Raji (cell line): Measurements from ENCODE around the gene SNRPA.

Source experiments
- POLR2A ChIP-seq: IDR thresholded peaks from 2 replicates; pipeline ENCODE4 v1.6.1; 2011; ENCODE audit warnings: low read depth, low read length, control low read depth; ENCODE audit not compliant: insufficient read depth

Gene SNRPA

DNA sequence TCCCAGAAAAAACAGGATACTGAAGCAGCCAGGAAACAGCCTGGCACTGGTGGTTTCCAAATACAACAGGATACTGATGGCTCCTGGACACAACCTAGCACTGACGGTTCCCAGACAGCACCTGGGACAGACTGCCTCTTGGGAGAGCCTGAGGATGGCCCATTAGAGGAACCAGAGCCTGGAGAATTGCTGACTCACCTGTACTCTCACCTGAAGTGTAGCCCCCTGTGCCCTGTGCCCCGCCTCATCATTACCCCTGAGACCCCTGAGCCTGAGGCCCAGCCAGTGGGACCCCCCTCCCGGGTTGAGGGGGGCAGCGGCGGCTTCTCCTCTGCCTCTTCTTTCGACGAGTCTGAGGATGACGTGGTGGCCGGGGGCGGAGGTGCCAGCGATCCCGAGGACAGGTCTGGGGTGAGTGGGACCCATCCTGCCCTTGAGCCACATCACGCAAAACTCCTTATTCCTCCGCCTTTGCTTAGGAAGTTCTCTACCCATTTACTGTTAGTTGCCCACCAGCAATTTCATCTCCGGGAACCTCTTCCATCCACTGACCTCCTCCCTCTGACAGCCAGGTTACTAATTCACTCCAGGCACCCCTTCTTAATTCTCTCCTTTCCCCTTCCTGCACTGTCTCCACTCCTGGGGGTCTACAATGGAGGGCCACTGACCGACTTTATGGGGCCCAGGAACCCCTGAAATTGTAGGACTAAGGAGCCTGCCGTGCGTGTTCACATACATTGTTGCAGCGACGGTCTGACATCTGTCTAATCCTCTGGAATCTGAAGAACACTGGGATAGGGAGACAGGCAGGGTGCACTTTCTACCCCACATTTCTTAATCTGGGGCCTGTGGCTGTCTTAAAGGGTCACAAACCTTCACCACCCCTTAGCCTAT, 32.9 kb upstream of the SNRPA start:
- TF ChIP-seq POLR2A = no peak

DNA sequence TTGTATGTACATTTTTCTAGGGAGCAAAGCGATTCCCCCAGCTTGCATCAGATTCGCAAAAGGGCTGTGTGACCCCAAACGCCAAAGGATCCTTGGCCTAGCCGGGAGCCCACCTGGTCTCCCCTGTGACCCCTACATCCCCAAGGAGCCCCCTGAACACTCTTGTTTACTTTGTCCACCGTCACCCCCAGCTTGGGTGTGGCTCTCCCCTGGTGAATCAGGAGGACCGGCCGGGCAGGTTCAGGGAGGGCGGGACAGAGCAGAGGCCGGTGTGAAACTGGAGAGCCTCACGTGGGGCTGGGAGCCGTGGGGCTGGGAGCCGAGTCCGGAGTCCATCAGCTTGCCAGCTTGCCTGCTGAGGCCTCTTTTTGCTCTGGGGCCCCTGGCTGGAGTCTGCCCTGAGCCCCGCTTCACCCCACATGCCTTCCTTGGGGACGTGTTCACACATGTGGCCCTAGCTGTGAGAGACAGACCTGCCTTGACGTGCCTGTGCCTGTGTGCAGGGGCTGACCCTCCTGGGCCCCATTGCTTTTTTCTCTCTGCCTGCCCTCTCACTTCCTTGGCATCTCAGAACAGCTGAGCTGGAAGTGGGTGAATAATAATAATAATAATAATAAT, 32.1 kb upstream of the SNRPA start:
- peak; percentile 45; the same call in 1 of the 2 replicates for TF ChIP-seq POLR2A

DNA sequence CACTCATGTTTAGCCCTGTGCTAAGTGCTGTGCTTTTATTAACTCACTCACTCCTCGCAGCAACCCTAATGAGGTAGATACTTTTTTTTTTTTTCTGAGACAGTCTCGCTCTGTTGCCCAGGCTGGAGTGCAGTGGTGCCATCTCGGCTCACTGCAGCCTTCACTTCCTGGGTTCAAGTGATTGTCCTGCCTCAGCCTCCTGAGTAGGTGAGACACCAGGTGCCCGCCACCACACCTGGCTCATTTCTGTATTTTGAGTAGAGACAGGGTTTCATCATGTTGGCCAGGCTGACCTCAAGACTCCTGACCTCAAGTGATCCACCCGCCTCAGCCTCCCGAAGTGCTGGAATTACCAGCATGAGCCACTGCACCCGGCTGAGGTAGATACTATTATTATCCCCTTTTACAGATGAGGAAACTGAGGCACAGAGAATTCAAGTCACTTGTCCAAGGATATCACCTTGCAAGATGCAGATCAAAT, 31.5 kb upstream of the SNRPA start:
- no peak; the same call in 1 of the 2 replicates for TF ChIP-seq POLR2A

DNA sequence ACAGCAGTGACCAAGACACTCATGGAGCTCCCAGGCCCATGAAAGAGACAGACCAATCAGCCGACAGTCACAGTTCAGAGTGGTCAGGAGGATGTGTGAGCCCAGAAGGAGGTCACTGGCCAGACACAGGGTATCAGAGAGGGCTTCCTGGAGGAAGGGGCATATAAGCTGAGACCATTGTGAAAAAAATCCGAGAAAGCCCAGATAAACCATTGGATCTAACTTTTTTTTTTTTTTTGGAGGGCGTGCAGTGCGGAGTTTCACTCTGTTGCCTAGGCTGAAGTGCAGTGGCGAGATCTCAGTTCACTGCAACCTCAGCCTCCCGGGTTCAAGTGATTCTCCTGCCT, 29.9 kb upstream of the SNRPA start:
- no peak for TF ChIP-seq POLR2A

GRCh38 chr19:40721936-40722661, 28.9 kb upstream of the SNRPA start:
- TF ChIP-seq POLR2A = no peak

DNA sequence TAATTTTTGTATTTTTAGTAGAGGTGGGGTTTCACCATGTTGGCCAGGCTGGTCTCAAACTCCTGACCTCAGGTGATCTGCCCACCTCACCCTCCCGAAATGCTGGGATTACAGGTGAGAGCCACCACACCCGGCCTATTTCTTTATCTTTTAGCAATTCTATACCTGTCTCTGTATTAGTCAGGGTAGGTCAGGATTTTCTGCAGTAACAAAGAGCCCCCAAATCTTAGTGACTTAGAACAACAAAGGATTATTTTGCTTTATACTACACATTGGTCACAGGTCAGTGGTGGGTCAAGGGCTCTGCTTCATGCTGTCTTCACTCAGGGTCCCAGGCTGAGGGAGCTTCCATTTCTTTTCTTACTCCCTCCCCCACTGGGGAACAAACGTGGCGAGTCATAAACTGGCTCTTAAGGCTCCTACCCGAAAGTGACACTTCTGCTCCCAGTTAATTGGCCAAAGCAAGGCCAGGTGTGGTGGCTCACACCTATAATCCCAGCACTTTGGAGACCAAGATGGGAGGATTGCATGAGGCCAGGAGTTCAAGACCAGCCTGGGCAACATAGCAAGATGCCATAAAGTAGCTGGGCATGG, 27.2 kb upstream of the SNRPA start:
- TF ChIP-seq POLR2A = no peak

DNA sequence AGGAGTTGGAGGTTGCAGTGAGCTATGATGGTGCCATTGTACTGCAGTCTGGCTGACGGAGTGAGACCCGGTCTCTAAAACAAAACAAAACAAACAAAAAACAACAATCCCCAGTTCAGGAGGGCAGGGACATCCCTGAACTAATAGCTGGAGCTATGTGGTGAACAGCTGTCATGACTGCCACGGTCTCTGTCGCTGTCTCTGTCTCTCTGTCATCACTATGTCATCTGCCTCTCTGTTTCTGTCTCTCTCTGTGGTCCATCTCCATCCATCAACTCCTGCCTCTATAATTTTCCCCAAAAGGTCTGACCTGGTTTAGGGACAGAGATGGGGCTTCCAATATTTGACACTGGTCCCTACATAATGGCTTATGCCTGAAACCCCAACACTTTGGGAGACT, 26.7 kb upstream of the SNRPA start:
- TF ChIP-seq POLR2A = no peak

DNA sequence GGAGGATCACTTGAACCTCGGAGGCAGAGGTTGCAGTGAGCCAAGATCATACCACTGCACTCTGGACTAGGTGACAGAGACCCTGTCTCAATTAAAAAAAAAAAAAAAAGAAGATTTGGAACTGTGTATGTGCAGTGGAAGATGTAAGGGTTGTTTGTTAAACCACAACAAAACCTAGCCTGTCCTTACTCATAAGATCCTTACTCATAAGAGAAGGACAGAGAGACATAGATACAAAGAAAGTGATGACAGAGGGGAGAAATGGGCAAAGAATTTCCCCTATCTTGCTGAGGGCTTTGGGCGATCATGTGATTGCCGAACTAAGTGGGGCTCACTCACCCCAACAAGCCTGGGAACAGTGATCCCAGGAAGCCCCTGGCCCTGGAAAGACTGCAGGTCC, 26.1 kb upstream of the SNRPA start:
- no peak for TF ChIP-seq POLR2A

GRCh38 chr19:40726279-40726678, 24.7 kb upstream of the SNRPA start:
- TF ChIP-seq POLR2A = no peak

DNA sequence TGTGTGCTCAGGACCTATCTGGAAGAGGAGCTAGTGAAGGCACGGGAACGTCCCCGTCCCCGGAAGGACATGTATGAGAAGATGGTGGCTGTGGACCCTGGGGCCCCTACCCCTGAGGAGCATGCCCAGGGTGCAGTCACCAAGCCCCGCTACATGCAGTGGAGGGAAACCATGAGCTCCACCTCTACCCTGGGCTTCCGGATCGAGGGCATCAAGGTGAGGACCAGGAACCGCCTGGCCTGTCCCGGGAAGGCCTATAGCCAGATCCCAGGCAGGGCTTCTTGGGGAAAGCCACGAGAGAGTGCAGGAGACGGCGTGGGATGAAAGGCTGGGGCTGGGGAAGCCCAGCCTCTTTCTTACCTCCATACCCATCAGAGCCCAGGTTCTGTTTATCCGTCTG, 17.9 kb upstream of the SNRPA start:
- no peak for TF ChIP-seq POLR2A

GRCh38 chr19:40735013-40735771, 15.8 kb upstream of the SNRPA start:
- TF ChIP-seq POLR2A = no peak

DNA sequence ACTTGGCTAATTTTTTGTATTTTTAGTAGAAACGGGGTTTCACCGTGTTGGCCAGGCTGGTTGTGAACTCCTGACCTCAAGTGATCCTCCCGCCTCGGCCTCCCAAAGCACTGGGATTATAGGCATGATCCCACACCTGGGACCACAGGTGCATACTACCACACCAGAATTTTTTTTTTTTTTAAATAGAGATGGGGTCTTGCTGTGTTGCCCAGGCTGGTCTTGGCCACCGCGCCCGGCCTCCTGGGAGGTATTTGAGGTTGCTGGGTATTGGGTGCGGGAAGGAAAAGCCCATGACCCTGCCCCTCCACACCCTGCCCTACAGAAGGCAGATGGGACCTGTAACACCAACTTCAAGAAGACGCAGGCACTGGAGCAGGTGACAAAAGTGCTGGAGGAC, 14.3 kb upstream of the SNRPA start:
- no peak for TF ChIP-seq POLR2A

- no peak for TF ChIP-seq POLR2A
These were observed 13.8 kb upstream of the SNRPA start for GRCh38 chr19:40737102-40737644.

- TF ChIP-seq POLR2A = no peak
These were observed 11.8 kb upstream of the SNRPA start for GRCh38 chr19:40739030-40739839.
